ENCODE measurements around the gene KCNJ5. TPM values are rescaled to one million over a fixed set of nuclear protein-coding genes. Genes with fewer than 3 reads are reported as not detected.

KCNJ5 gene
- total RNA-seq, 4 donors from 2014 or later, result 0.26 to 0.36 TPM; not detected in 2

GRCh38 chr11:128964463-128964930 is 73.3 kb downstream of the KCNJ5 start:
- Histone ChIP-seq H3K27ac (no peak overlapping the region), H3K4me3 (no peak overlapping the region), H3K27me3 (no peaks in the 10 kb centered on the region), H3K9me3 (no peaks in the 10 kb centered on the region), H3K36me3 (peaks cover 19% of the 10 kb centered on the region), H3K4me1 (no peaks in the 10 kb centered on the region)
- 86% methylated on average over 7 of the region's 7 CpGs for WGBS
- DNase-seq (ENCODE audit: low spot score in 2 of 2), result no peak
- no peak for TF ChIP-seq POLR2A (IDR thresholded peaks at IDR 0.05)
- no peak for TF ChIP-seq CTCF (IDR thresholded peaks at IDR 0.05)
- TF ChIP-seq EP300 (IDR thresholded peaks at IDR 0.05), result no peak
- TF ChIP-seq POLR2AphosphoS5 (IDR thresholded peaks at IDR 0.05), result no peak

GRCh38 chr11:128965485-128965884 is 74.3 kb downstream of the KCNJ5 start:
- Histone ChIP-seq H3K4me1 (no peaks in the 10 kb centered on the region), H3K9me3 (no peaks in the 10 kb centered on the region), H3K27me3 (no peaks in the 10 kb centered on the region), H3K4me3 (no peak overlapping the region), H3K27ac (no peak overlapping the region), H3K36me3 (peaks cover 25% of the 10 kb centered on the region)
- DNase-seq (ENCODE audit: low spot score in 2 of 2), result no peak
- TF ChIP-seq EP300 (IDR thresholded peaks at IDR 0.05), result no peak
- no peak for TF ChIP-seq POLR2AphosphoS5 (IDR thresholded peaks at IDR 0.05)
- no peak for TF ChIP-seq POLR2A (IDR thresholded peaks at IDR 0.05)
- no peak for TF ChIP-seq CTCF (IDR thresholded peaks at IDR 0.05)
- WGBS, result 47% methylated on average over 4 of the region's 4 CpGs

GRCh38 chr11:128967578-128967977 is 76.4 kb downstream of the KCNJ5 start:
- no peak for DNase-seq (ENCODE audit: low spot score in 2 of 2)
- no peak overlapping the region for H3K4me3 ChIP-seq
- WGBS, result 82% methylated on average over 6 of the region's 6 CpGs

GRCh38 chr11:128968916-128969315 is 77.8 kb downstream of the KCNJ5 start:
- DNase-seq (ENCODE audit: low spot score in 2 of 2), result no peak
- H3K4me1 ChIP-seq, result no peaks in the 10 kb centered on the region
- TF ChIP-seq POLR2A (IDR thresholded peaks at IDR 0.05) (no peak), POLR2AphosphoS5 (IDR thresholded peaks at IDR 0.05) (no peak), EP300 (IDR thresholded peaks at IDR 0.05) (no peak), CTCF (IDR thresholded peaks at IDR 0.05) (no peak)
- no peak overlapping the region for H3K4me3 ChIP-seq
- no peaks in the 10 kb centered on the region for H3K27me3 ChIP-seq
- H3K36me3 ChIP-seq, result peaks cover 58% of the 10 kb centered on the region
- H3K9me3 ChIP-seq, result no peaks in the 10 kb centered on the region
- H3K27ac ChIP-seq, result no peak overlapping the region
- WGBS, result 89% methylated on average over 7 of the region's 9 CpGs

More at GRCh38 chr11:128967578-128967977, 76.4 kb downstream of the KCNJ5 start:
- no peaks in the 10 kb centered on the region for H3K27me3 ChIP-seq
- no peaks in the 10 kb centered on the region for H3K4me1 ChIP-seq
- H3K27ac ChIP-seq, result no peak overlapping the region
- peaks cover 45% of the 10 kb centered on the region for H3K36me3 ChIP-seq
- TF ChIP-seq EP300 (IDR thresholded peaks at IDR 0.05) (no peak), CTCF (IDR thresholded peaks at IDR 0.05) (no peak), POLR2AphosphoS5 (IDR thresholded peaks at IDR 0.05) (no peak)
- H3K9me3 ChIP-seq, result no peaks in the 10 kb centered on the region

Other genes with a start within 250 kb of the KCNJ5 start
- gene FLI1, start 197.3 kb upstream of the KCNJ5 start, total RNA-seq, result 10 to 100 TPM in 3 of 4 donors, 1 to 10 TPM in 1; 6.1 to 21.2 (median 15.2) TPM
- gene KCNJ1, start 24.1 kb upstream of the KCNJ5 start, total RNA-seq, result 1 to 10 TPM in 1 of 4 donors, under 1 TPM in 1, not detected in 2; 0.18 to 3.0 TPM
- gene TP53AIP1, start 51.5 kb downstream of the KCNJ5 start, total RNA-seq, result 10 to 100 TPM; 19.2 to 32.9 (median 21.0) TPM